Epithelial cell of prostate (primary cell): Measurements from ENCODE around the gene RIPOR2.

Experiments used
- DNase-seq: peaks from one replicate; pipeline ENCODE4 v3.0.0-alpha.2; 2011; ENCODE audit warnings: low read depth, low spot score
- H3K27ac ChIP-seq: fragments of 450-650 bp; 2 replicates; pipeline ENCODE4 v1.5.1; 2017; ENCODE audit warnings: mild to moderate bottlenecking

RIPOR2 gene, protein sequence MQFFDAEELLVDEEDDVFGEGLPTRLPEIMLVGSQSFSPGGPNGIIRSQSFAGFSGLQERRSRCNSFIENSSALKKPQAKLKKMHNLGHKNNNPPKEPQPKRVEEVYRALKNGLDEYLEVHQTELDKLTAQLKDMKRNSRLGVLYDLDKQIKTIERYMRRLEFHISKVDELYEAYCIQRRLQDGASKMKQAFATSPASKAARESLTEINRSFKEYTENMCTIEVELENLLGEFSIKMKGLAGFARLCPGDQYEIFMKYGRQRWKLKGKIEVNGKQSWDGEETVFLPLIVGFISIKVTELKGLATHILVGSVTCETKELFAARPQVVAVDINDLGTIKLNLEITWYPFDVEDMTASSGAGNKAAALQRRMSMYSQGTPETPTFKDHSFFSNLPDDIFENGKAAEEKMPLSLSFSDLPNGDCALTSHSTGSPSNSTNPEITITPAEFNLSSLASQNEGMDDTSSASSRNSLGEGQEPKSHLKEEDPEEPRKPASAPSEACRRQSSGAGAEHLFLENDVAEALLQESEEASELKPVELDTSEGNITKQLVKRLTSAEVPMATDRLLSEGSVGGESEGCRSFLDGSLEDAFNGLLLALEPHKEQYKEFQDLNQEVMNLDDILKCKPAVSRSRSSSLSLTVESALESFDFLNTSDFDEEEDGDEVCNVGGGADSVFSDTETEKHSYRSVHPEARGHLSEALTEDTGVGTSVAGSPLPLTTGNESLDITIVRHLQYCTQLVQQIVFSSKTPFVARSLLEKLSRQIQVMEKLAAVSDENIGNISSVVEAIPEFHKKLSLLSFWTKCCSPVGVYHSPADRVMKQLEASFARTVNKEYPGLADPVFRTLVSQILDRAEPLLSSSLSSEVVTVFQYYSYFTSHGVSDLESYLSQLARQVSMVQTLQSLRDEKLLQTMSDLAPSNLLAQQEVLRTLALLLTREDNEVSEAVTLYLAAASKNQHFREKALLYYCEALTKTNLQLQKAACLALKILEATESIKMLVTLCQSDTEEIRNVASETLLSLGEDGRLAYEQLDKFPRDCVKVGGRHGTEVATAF

DNA sequence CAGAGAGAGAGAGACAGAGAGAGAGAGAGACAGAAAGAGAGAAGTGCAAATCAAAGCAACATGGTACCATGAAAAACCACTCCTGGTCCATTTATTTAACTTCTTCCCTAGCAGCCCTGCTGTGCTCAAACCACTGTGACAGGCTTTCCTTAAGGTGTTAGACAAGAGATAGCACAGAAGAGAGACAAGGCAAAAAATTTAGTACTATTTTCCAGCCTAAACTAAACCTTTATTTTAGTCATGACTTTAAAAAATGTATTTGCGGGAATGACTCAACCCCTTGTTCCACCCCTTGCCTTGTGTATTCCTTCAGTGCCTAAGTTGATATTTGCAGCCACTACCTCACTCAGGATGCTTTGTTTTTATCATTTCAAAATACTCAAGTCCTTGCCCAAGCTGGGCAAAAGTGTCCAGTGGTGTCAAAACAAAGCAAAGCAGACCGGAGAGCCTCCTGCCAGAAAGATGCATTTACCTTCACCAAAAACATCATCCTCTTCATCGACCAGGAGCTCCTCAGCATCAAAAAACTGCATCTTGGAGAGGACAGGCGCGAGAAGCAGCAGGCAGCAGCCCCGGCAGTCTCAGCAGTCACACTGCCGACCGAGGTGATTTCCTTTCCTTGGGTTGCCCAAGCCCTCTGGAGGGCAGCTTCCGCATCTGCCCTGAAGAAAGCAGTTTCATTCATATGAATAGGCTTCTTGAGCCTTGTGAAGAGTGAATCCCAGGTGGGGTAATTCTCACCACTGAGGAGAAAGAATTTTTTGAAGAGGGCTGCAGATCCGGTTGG, at the start of gene RIPOR2:
TSS of gene RIPOR2 (minus strand) at position 595 of the 787 bp plus-strand sequence. CDS start at position 533, 62 bp downstream.
- no peak within 1 kb of the TSS for H3K27ac ChIP-seq
- no peak for DNase-seq

DNA sequence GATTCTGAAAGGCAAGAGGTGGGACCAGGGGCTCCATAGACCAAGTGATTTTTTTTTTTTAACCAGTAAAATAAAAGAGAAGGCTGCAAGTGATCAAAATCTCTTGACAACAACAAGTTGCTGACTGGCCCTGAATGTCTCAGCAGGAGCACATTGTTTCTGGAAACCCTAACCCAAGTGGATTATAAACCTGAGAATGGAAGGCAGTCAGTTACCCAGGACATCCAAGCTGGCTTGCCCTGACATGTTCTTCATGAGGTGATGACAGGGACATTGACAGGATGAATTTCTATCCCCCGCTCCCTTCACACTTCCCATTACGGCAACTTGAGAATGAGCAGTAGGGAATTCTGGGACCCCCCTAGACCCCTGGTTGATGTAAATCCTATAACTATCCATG, 49.6 kb upstream of the RIPOR2 start:
- H3K27ac ChIP-seq, result no peak overlapping the region
- no peak for DNase-seq

DNA sequence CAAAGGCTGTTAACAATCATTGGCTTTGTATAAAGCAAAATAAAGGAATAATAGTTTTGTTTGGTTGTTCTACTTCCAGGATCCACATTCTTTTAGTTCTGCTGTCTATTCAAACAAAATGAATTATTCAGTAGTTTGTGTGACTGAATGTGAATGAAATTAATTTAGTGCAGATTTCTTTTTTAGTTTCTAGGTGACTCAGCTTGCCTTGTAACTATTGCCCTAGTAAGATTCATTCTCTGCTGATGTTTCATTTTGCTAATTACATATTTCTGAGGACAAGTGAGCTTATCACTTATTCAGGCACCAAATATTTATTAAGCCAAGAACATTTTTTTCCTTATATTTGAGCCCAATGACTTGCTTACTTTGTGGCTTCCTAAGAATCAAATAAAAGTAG, 46.5 kb upstream of the RIPOR2 start:
- DNase-seq, result no peak
- H3K27ac ChIP-seq, result no peak overlapping the region

DNA sequence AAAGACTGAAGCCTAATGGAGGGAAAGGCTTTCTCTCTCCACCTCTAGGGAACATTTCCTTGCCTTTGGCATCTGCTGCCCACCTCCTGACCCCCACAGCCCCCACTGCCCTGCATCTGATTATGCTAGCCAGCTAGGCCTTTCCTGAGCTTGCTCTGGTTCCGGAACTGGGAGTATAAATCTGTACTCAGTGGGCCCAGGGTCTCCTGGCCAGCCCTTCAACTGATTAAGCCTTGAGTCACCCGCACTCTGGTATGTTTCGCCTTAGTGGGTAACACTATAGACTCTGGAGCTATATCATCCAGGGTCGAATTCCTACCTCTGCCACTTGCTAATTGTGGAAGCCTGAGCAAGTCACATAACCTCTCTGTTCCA, 45.6 kb upstream of the RIPOR2 start:
- H3K27ac ChIP-seq, result no peak overlapping the region

DNA sequence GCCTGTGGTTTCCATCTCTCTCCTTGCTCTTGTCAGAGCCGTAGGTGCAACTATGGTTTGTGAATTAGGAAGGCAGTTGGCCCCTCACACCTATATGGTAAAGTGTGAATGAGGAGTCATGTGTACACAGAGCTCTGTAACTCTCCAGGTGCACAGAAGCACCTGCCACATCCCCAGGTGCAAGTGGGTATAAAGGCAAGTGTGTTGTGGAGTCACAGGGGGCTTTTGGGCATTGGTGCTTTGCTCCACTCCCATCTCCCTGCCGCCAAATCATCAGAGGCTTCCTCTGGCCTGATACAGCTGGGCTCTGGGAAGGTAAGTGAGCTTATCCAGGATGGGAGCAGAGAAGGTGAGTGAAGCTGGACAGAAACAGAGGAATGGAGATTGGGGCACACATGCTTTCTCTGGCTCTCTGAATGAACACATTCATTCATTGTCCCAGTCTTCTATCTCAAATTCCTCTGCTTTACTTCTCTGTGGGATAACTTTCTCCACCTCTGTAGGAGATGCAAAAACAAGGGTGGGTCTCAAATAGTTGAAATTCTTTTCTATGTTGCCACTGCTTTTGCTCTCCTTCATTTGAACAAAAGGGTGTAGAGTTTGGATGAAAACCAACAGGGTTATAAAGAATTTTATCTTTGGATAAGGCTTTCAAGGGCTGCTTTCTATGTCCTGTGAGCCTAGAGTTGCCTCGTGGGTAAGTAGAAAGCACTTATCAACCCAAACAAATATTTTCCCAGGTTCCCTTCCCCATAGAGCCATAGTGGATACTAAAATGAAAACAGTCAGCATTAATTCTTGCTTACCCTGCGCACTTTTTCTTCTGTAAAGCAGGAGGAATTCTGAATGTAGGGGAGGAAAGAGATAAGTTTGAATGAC, 45.0 kb upstream of the RIPOR2 start:
- DNase-seq, result no peak

More for the DNA sequence above, 45.6 kb upstream of the RIPOR2 start:
- DNase-seq, result no peak

DNA sequence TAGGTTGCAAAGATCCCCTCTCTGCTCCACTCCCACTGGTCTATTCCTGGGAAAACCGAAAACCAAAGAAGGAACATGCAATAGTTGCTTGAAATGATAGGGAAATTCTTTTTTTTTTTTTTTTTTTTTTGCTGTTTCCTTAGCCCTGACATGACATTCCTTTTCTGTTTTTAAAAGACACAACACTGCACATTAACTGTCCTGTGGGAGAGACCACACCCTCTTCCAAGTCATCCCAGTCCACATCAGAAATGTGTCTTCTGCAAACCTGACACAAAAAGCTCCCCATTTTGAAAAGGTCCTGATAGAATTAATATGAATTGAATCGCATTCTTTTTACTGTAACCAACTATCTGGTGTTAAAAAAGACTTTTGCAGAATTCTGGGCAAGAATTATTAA, 43.4 kb upstream of the RIPOR2 start:
- DNase-seq, result no peak
- H3K27ac ChIP-seq, result no peak overlapping the region

More for the DNA sequence above, 45.0 kb upstream of the RIPOR2 start:
- H3K27ac ChIP-seq, result no peak overlapping the region

DNA sequence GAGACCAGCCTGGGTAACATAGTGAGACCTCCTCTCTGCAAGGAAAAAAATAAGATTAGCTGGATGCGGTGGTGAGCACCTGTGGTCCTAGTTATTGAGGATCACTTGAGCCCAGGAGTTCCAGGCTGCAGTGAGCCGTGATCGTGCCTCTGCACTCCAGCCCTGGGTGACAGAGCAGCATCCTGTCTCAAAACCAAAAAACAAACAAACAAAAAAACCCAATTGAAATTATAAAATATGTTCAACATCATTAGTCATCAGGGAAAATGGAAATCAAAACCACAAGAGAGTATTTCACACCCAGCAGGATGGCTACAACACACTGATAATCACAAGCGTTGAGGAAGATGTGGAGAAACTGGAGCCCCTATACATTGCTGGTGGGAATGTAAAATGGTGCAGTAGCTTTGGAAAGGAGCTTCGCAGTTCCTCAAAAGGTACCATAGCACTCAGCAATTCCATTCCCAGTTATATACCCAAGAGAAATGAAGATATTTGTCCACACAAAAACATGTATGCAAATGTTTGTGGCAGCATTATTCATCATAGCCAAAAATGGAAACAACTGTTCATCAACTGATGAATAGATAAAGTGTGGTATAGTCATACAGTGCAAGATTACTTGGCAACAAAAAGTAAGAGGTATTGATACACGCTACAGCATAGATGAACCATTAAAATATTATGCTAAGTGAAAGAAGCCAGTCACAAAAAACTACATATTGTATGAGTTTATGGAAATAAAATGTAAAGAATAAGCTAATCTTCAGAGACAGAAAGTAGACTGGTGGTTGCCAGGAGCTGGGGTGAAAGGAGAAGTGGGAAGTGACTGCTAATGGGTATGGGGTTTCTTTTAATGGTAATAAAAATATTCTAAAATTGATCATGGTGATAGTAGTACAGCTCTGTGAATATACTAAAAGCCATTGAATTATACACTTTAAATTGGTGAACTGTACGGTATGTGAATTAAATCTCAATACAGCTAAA, 38.7 kb upstream of the RIPOR2 start:
- no peak overlapping the region for H3K27ac ChIP-seq
- no peak for DNase-seq

DNA sequence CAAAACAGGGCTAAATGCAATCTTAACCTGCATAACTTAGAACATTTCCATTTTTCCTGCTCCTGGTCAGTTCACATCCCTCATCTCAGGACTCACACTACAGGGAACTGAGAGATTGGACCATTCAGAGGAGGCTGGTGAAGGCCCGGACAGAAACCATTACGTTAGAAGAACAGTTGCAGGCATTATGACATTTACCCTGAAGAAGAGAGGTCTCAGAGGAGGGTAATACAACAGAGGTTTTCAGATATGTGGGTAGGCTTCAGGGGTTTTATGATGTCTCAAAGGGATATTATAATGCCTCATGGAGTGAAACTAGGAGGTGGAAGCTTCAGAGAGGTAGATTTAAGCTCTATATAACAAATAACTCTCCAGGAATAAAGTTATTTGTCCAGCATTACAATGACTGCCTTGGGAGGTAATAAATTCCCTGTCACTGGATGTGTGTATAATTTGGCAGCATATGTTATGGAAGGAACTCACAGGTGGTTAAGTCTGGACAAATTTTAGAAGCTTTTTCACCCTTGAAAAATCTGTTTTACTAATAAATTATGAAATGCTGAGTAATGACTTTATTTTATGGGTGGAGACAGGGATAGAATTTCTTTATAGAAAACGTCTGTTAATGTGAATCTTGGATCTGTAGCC, 36.7 kb upstream of the RIPOR2 start:
- H3K27ac ChIP-seq, result no peak overlapping the region
- no peak for DNase-seq

DNA sequence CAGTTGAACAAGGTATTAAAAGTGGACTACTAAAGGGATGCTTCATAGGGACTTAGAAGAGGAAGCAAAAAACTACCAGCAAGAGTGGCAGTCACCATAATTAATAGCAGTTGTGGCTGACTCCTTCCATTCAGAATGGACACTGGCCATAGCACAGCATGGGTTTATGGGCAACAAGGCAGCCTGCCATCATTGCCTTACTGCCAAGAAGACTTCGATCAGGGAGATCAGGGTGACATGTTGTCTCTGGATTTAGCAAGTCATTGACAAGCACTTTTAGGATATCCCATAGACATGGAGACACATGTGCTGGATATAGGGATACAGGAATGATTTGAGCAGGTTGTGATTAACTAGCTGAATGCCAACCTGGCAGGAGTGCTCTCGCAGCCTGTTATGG, 35.3 kb upstream of the RIPOR2 start:
- DNase-seq, result no peak
- H3K27ac ChIP-seq, result no peak overlapping the region

DNA sequence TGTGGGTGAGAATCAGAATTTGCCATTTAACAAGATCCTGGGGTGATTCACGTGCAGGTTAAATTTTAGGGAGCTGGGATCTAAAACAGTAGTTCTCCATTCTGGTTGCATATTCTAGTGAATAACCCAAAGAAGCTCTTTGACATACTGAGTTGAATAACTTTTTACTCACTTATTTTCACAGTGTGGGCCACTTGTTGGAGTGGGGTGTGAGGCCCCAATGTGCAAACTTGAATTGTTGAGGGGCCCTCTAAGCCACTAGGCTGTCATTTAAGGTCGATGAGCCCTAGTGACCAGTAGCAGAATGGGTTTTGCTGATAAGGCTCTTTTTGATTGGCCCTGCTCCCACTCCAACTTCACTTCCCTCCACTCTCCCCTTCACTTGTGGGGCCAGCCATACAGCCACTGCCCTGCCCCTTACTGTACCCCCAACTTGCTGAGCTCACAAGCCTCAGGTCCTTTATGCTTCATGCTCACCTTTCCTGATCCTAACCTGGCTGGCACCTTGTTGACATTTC, 33.6 kb upstream of the RIPOR2 start:
- H3K27ac ChIP-seq, result no peak overlapping the region
- DNase-seq, result no peak

DNA sequence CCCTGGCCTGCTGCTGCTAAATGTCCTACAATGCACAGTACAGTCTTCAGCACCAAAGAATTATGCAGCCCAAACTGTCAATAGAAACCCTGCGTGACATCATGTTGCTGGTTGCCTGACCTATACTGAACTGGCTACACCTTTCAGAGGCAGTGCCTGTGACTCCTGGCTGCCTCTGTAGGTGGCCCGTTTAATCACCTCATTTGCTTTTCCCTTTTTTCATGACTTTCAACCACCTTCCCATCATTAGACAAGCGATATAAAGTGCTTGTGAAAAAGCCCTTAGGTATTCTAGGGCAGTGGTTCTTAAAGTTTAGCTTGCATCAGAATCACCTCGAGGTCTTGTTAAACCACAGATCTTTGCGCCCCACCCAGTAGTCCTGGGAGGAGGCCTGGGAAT, 33.0 kb upstream of the RIPOR2 start:
- H3K27ac ChIP-seq, result no peak overlapping the region
- DNase-seq, result no peak

DNA sequence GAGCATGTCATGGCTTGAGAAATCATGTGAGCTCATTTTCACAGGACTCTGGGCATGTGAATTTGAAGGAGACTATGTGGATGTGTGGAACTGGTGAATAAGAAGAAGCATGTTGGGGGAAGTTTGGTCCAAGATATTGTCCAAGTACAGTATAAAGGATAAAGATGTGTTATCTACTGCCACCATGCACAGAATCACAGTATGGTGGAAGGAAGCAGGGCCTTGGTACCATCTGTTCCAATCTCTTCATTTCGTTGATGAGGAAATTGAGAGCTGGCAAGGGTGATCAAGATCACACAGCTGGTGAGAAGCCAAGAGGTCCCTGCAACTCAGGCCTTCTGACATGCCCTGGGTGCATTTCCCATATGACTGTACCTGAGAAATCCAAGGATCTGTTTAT, 31.5 kb upstream of the RIPOR2 start:
- DNase-seq, result no peak
- H3K27ac ChIP-seq, result no peak overlapping the region

DNA sequence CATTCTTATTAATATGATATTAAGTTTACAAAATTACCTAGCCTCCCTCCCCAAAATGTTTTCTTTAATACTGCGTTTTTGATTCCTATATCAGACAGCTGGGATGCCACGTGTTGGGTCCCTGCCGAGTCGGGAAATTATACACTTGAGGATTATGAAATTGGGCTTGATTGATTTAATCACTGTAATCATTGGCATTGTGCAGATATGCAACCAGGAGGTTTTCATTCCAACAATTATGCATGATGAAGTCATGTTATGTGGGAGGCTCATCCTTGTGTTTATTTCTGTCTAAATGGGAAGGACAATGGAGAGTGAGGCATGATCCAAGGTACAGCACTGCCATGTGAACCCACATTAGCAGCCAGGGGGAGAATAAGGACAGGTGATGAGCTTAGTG, 30.6 kb upstream of the RIPOR2 start:
- no peak overlapping the region for H3K27ac ChIP-seq
- no peak for DNase-seq

DNA sequence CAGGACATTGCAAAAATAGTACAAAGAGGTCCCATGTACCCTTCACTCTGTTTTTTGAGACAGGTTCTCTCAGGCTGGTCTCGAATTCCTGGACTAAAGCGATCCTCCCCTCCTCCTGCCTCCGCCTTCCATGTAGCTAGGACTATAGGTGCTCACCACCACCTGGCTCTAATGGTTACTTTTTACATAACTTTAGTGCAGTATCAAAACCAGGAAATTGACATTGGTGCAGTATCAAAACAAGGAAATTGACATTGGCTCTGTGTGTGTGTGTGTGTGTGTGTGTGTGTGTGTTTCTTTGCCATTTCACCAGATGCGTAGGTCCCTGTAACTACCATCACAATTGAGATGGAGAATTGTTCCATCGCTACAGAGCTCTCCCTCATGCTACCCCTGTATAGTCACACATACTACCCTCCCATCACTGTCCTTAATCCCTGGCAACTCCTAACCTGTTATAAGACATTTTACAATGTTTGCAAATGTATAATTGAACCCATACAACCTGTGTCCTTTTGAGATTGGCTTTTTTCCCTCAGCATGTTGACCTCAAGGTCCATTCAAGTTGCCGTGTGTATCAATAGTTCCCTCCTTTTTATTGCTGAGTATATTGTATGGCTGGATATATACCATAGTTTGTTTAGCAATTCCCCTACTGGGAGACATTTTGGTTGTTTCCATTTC, 28.3 kb upstream of the RIPOR2 start:
- no peak overlapping the region for H3K27ac ChIP-seq
- no peak for DNase-seq

DNA sequence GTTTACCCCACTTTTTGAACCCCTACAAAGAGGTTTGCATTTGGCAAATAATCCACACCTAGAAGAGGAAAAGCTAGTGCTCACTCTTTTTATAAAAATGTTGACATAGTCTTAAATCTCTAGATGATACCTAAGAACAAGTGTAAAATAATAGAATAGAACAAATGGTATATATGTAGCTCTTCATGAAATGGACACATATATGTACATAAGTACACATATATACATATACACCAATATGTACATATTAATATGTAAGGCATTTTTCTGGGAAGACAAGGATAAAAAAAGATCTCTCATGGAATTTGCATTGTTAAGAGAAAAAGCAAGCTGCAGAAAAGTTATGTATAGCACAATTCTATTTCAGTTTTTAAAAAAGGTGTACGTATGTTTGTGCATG, 27.6 kb upstream of the RIPOR2 start:
- no peak for DNase-seq
- H3K27ac ChIP-seq, result no peak overlapping the region

DNA sequence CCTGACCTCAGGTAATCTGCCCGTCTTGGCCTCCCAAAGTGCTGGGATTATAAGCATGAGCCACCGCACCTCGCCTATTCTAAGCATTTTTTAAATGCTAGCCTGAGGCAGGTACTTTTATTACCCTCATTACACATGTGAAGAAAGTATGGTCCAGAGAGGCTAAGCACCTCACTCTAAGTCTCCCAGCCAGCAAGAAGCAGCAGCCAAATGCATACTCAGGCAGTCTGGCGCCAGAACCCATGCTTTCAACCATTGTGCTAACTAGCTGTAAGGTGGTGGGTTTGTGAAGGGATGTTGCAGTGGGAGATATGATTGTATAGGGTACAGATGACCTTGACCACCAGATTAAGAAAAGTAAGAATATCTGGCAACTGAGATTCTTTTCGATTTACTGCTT, 26.1 kb upstream of the RIPOR2 start:
- no peak overlapping the region for H3K27ac ChIP-seq

DNA sequence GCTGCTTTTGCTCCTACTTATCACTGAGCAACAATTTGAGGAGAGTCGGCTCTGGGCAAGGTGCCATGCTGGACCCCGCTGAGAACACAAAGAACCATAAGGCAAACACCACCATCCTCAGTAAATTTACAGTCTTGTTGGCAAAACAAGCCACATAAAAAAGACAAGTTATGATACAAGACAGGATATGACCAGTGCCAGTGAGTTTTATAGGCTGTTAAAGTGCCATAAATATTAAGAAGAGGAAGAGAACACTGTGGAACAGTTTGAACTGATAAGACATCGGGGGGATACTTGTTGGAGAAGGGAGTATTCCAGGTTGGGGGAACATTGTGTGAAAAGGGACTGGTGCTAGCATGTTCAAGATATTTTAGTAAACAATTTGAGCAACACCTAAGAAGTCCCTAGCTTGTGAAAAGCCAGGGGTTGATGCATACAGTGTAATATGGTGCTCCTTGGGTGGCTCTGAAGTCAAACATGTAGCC, 25.3 kb upstream of the RIPOR2 start:
- DNase-seq, result no peak
- no peak overlapping the region for H3K27ac ChIP-seq

More for the DNA sequence above, 26.1 kb upstream of the RIPOR2 start:
- DNase-seq, result no peak
